MM.1S (cell line): ENCODE measurements around the gene MTX3.

Experiments used
- CTCF ChIP-seq: fragments of 300-600 bp; sonication (generic); IDR thresholded peaks from 2 replicates; pipeline ENCODE4 v1.5.1; 2016; ENCODE audit warnings: antibody characterized with exemption, low read length, mixed read lengths
- EZH2 ChIP-seq: fragments of 300-600 bp; sonication (generic); optimal IDR thresholded peaks from 2 replicates; pipeline ENCODE3; 2017; ENCODE audit warnings: low read depth, mild to moderate bottlenecking, antibody characterized with exemption, low read length, mixed read lengths
- EZH2phosphoT487 ChIP-seq: fragments of 300-600 bp; sonication (generic); IDR thresholded peaks from 2 replicates; pipeline ENCODE4 v1.6.1; 2018; ENCODE audit warnings: antibody characterized with exemption, low read length

- no peak for TF ChIP-seq CTCF
- no peak for TF ChIP-seq EZH2phosphoT487
- no peak for TF ChIP-seq EZH2
Observed at GRCh38 chr5:79936646-79937216, 54.3 kb downstream of the MTX3 start.
